H1 (cell line): ENCODE measurements around the gene CCR1. TPM values are rescaled to one million over a fixed set of nuclear protein-coding genes. Genes with fewer than 3 reads are reported as not detected.

Experiments
- CBX8 ChIP-seq: fragments of 300-800, 300-1000 bp; sonication (generic); IDR thresholded peaks from 2 replicates; pipeline ENCODE4 v1.7.1; 2016; ENCODE audit warnings: low read depth, low read length, borderline replicate concordance
- CREB1 ChIP-seq: IDR thresholded peaks from 2 replicates; pipeline ENCODE4 v1.6.1; 2012; ENCODE audit warnings: inconsistent platforms
- CTCF ChIP-seq, 3 experiments: IDR thresholded peaks; 1 replicate in 2 of 3; 2 replicates in 1 of 3; pipeline versions ENCODE4 v1.5.1 to v1.6.1; 2011; ENCODE audit warnings: low read length in 3 of 3, mild to moderate bottlenecking in 3 of 3, inconsistent platforms in 2 of 3, low read depth in 1 of 3, moderate library complexity in 1 of 3; ENCODE audit not compliant: insufficient read depth in 1 of 3; ENCODE audit errors: control extremely low read depth in 1 of 3
- HDAC2 ChIP-seq, 2 experiments: fragments of 300-600 bp in 1 of 2; sonication (generic) in 1 of 2; IDR thresholded peaks; 2 replicates each; pipeline ENCODE4 v1.6.1; 2011 to 2012; ENCODE audit warnings: low read depth in 2 of 2, low read length in 2 of 2, mild to moderate bottlenecking in 2 of 2, moderate library complexity in 2 of 2, borderline replicate concordance in 1 of 2, inconsistent platforms in 1 of 2
- SUZ12 ChIP-seq: fragments of 200-600 bp; sonication (generic); IDR thresholded peaks from 2 replicates; pipeline ENCODE4 v1.6.1; 2012; ENCODE audit warnings: mild to moderate bottlenecking, inconsistent platforms, low read length, moderate library complexity, mixed read lengths
- polyA plus RNA-seq, 7 experiments: library from polyadenylated mRNA; depleted of rRNA in 3 of 7; stranded (reverse) in 5 of 7; unstranded in 2 of 7; fragments of >200 nt in 5 of 7; fragments of 200-250 nt in 2 of 7; gene quantifications; 1 replicate in 5 of 7; 2 replicates in 1 of 7; 4 replicates in 1 of 7; pipeline versions ENCODE4 v1.2.1 to v1.2.3, GENCODE V29; 2011 to 2013; ENCODE audit warnings: missing spikeins in 2 of 7, mixed read lengths in 2 of 7
- total RNA-seq: library from RNA; stranded (reverse); fragmentation: NEBNext Ultra II Directional; extraction: Animal tissue kit (Norgen Biotek cat#: 25700); gene quantifications from 2 replicates; pipeline ENCODE4 v1.2.1, GENCODE V29; 2021

CCR1 gene
- total and polyA plus RNA-seq, 2 of the 8 experiments (the other 6 are each of a cell fraction or from before 2014, with no cell fraction given): not detected

GRCh38 chr3:46196261-46196957 lies 11.7 kb downstream of the CCR1 start (continued):
- TF ChIP-seq CTCF (IDR thresholded peaks at IDR 0.05; ENCODE audit: control extremely low read depth in 1 of 3, insufficient read depth in 1 of 3, low read depth in 1 of 3, low read length in 3 of 3) (no peak), CBX8 (no peak), SUZ12 (no peak), HDAC2 (IDR thresholded peaks at IDR 0.05; ENCODE audit: borderline replicate concordance in 1 of 2, low read depth in 2 of 2, low read length in 2 of 2) (no peak), CREB1 (no peak)
